NCI-H1436 treated with DMSO at 0.1 percent for 48 hours (cell line): Measurements from ENCODE around the gene RBM38.
"Not testable (repeated sequence)": the region's sequence is repeated elsewhere in the genome, so short reads cannot be mapped to it uniquely, and the experiment has no call there.

Experiments used
- DNase-seq: peaks from one replicate; lab custom pipeline; 2025; lab: John Stamatoyannopoulos, UW

Gene RBM38

DNA sequence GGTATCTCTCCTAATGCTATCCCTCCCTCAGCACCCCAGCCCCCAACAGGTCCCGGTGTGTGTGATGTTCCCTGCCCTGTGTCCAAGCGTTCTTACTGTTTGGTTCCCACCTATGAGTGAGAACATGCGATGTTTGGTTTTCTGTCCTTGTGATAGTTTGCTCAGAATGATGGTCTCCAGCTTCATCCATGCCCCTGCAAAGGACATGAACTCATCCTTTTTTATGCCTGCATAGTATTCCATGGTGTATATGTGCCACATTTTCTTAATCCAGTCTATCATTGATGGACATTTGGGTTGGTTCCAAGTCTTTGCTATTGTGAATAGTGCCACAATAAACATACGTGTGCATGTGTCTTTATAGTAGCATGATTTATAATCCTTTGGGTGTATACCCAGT, 28.3 kb downstream of the RBM38 start:
- not testable (repeated sequence) for DNase-seq

- peak; percentile 26 for DNase-seq
Observed at GRCh38 chr20:57420571-57421252, 29.5 kb downstream of the RBM38 start.

GRCh38 chr20:57421253-57422220, 30.3 kb downstream of the RBM38 start:
- DNase-seq, result no peak

GRCh38 chr20:57422254-57422653, 31.1 kb downstream of the RBM38 start:
- DNase-seq, result no peak

GRCh38 chr20:57425150-57426013, 34.2 kb downstream of the RBM38 start:
- peak; percentile 53 for DNase-seq

GRCh38 chr20:57426271-57426689, 35.1 kb downstream of the RBM38 start:
- DNase-seq, result no peak

GRCh38 chr20:57426831-57427230, 35.6 kb downstream of the RBM38 start:
- DNase-seq, result no peak

DNA sequence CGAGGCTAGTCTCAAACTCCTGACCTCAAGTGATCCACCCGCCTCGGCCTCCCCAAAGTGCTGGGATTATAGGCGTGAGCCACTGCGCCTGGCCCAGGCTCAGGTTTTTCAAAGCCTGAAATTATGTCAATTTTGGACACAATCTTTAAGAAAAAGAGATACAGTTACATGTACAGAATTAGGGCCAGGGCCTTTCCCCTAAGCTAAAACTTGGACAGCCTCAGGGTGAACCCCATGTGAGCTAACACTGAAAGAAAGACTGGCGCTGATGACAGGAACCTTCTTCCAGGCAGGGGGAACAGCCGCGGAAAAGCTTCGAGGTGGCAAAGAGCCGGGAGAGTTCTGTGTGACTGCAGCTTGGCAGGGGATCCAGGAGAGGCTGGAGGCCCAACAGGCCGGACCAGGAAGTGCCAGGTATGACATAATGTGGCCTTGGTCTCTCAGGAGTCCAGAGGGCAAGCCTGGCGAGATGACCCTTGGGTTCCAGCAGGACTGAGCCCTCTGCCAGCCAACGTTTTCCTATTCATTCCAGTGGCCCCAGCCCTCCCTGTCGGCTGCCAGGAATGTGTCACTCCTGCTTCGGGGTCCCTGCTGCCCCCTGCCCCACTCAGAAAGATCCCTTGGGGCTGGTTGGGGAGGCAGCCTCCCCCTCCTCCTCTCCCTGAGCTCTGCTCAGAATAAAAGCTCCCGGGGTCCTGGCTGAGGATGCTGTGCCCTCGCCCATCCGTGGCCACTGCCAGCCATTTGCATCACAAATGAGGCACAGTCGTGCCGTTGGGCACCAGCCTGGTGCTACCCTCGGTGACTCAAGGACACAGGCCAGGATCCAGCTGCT, 37.3 kb downstream of the RBM38 start:
- DNase-seq, result no peak

GRCh38 chr20:57429159-57429496, 37.9 kb downstream of the RBM38 start:
- no peak for DNase-seq

DNA sequence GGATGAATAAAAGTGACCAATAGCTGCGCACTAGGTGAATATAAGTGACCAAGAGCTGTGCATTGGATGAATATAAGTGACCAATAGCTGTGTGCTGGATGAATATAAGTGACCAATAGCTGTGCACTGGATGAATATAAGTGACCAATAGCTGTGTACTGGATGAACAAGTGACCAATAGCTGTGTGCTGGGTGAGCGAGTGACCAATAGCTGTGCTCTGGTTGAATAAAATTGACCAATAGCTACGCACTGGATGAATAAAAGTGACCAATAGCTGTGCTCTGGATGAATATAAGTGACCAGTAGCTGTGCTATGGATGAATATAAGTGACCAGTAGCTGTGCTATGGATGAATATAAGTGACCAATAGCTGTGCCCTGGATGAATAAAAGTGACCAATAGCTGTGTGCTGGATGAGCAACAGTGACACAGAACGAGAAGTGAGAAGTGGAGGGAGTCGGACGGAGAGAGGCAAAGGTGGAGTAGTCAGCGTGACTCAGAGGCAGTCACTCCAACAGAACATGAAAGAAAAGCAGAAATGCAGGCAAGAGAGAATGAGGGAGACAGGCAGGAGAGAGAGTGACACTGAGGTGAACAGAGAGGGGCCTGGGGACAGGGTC, 38.5 kb downstream of the RBM38 start:
- DNase-seq, result no peak

- not testable (repeated sequence) for DNase-seq
Observed at GRCh38 chr20:57430201-57430596, 39.0 kb downstream of the RBM38 start.

- no peak for DNase-seq
Observed at GRCh38 chr20:57431539-57431835, 40.3 kb downstream of the RBM38 start.

GRCh38 chr20:57432480-57432861, 41.3 kb downstream of the RBM38 start:
- no peak for DNase-seq

GRCh38 chr20:57432862-57433491, 41.8 kb downstream of the RBM38 start:
- no peak for DNase-seq

DNA sequence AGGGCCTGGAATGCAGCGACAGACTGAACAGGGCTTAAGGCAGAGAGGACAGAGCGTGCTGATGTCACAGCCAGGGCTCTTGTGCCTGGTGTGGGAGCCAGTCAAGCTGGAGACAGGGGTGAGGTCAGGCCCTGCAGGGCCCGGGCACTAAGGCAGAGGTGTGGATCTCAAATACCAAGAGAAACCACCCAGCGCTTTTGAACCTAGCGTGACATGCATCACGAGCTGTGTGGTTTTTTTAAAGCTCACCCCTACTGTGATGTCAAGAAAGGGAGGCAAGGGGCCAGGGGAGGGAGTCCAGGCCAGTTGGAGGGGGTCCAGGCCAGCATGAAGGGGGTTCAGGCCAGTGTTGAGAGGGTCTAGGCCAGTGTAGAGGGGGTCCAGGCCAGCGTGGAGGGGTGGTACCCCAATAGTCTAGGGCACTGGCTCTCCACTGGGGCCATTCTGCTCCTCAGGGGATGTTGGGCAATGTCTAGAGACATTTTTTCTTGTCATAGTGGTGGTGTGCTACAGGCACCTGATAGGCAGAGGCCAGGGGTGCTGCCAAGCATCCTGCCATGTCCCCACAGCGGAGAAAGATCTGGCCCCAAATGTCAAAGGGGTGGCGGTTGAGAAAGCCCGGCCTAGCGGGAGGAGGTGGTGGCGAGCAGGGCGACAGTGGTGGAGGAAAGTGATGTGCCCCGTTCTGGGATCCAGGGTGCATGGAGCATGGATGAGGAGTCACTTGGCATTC, 42.6 kb downstream of the RBM38 start:
- DNase-seq, result no peak

- DNase-seq, result no peak
Observed at GRCh38 chr20:57434390-57434700, 43.1 kb downstream of the RBM38 start.

DNA sequence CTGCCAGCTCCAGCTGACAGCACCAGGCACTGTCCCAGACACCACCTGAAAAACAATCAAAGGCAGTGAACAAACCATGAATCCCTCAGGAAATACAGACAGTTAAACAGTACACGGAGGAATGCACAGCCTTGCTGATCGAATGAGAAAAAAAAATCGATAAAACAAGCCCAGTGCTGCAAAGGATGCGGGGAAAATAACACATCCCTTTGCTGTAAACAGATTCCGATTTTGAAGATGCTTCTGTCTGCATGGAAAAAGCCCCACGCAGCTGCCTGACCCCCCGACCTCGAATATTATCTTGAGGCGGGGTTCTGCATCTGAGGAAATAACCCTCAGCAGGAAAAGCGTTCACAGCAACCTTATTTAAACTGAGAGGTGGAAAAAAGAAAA, 43.9 kb downstream of the RBM38 start:
- no peak for DNase-seq

DNA sequence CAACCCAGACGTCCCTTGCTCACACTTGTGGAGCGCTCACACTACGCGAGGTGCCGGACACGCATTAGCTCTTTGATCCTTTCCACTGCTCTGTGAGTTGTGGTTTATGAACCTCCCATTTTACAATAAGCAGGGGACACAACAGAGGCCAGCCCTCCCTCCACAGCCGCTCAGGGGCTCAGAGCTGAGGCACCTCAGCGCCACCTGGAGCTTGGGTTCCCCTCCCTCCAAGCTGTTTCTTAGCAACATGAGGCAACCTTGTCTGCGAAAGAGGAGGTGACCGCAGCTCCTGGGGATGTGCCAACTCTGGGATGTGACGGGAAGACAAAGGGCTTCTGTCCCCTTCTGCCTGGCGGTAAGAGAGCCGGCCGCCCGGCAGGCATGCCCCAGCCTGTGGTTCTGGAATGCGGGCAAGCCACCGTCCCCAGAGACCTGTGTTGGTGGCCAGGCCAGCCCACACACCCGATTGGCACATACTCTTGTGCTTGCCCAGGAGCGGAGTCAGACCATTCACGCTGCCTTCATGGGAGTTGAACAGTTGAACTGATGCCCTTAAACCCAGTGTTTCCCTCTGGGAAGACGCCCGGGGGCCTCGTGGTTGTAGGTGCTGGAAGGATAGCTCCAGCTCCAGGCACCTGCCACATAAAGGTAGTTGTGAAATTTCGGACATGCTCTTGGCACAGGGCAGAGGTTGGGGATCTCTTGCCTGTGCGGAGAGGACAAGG, 44.5 kb downstream of the RBM38 start:
- peak; percentile 73 for DNase-seq

GRCh38 chr20:57436223-57436545, 45.0 kb downstream of the RBM38 start:
- DNase-seq, result no peak

GRCh38 chr20:57437267-57437666, 46.1 kb downstream of the RBM38 start:
- DNase-seq, result no peak
